Measurements from ENCODE around the gene CLDN6. TPM values are rescaled to one million over a fixed set of nuclear protein-coding genes. Genes with fewer than 3 reads are reported as not detected.
A peak's percentile ranks its signal among the peaks of the same experiment; 100 is the strongest.

Gene CLDN6
- total and polyA plus RNA-seq, 2 of the 13 experiments (the other 11 are each of a cell fraction or from before 2014, with no cell fraction given), result 5.9 to 7.6 TPM

GRCh38 chr16:2980227-2981176 is 37.5 kb downstream of the CLDN6 start, which contains the start of gene PKMYT1 (continued):
- TF ChIP-seq NONO (IDR thresholded peaks at IDR 0.05) (no peak), NONO (CRISPR knock-in tag; conservative IDR thresholded peaks at IDR 0.05) (peak; percentile 89), RBM39 (IDR thresholded peaks at IDR 0.05; ENCODE audit: low read depth, low read length, poor library complexity, severe bottlenecking) (peak; percentile 20), ZSCAN12 (CRISPR knock-in tag; IDR thresholded peaks at IDR 0.05) (no peak), ESRRA (CRISPR knock-in tag; IDR thresholded peaks at IDR 0.05; ENCODE audit: low read depth) (0 out of 2 replicates have a peak, but pooled peaks have one; percentile 47), SNAI1 (CRISPR knock-in tag; IDR thresholded peaks at IDR 0.05; ENCODE audit: borderline replicate concordance) (no peak), NFYB (CRISPR knock-in tag; IDR thresholded peaks at IDR 0.05) (peak; percentile 63), ZNF12 (CRISPR knock-in tag; IDR thresholded peaks at IDR 0.05) (no peak; the same call in 1 of the 2 replicates), ZNF326 (CRISPR knock-in tag; IDR thresholded peaks at IDR 0.05; ENCODE audit: borderline replicate concordance) (no peak), FOXK2 (IDR thresholded peaks at IDR 0.05) (no peak), YY1 (IDR thresholded peaks at IDR 0.05; ENCODE audit: insufficient read depth, insufficient replicate concordance, low read depth, low read length) (no peak), ZNF101 (CRISPR knock-in tag; IDR thresholded peaks at IDR 0.05; ENCODE audit: borderline replicate concordance, low read depth) (no peak), TGIF2 (CRISPR knock-in tag; IDR thresholded peaks at IDR 0.05) (no peak), SNRNP70 (IDR thresholded peaks at IDR 0.05; ENCODE audit: low read depth, low read length) (no peak), ZNF256 (CRISPR knock-in tag; conservative IDR thresholded peaks at IDR 0.05) (0 out of 2 replicates have a peak, but pooled peaks have one; percentile 50), THAP7 (CRISPR knock-in tag; IDR thresholded peaks at IDR 0.05) (no peak; the same call in 1 of the 2 replicates), KDM5B (CRISPR knock-in tag; IDR thresholded peaks at IDR 0.05; ENCODE audit: borderline replicate concordance) (no peak; the same call in none of the 2 replicates), HNF1B (CRISPR knock-in tag; IDR thresholded peaks at IDR 0.05) (no peak), MEIS1 (CRISPR knock-in tag; IDR thresholded peaks at IDR 0.05; ENCODE audit: borderline replicate concordance) (no peak; the same call in 1 of the 2 replicates), ZNF619 (CRISPR knock-in tag; IDR thresholded peaks at IDR 0.05) (peak; percentile 45), MAFF (IDR thresholded peaks at IDR 0.05; ENCODE audit: low read depth, low read length) (no peak), HBP1 (CRISPR knock-in tag; IDR thresholded peaks at IDR 0.05; ENCODE audit: low read depth) (no peak; the same call in 1 of the 2 replicates), AHR (CRISPR knock-in tag; IDR thresholded peaks at IDR 0.05) (no peak), ETS1 (CRISPR knock-in tag; IDR thresholded peaks at IDR 0.05) (0 out of 2 replicates have a peak, but pooled peaks have one; percentile 75), SATB2 (CRISPR knock-in tag; IDR thresholded peaks at IDR 0.05) (no peak)
